ENCODE measurements around the gene LRRC27. TPM values are rescaled to one million over a fixed set of nuclear protein-coding genes. Genes with fewer than 3 reads are reported as not detected.
"Not testable (repeated sequence)": the region's sequence is repeated elsewhere in the genome, so short reads cannot be mapped to it uniquely, and the experiment has no call there.

The LRRC27 gene
- total RNA-seq, 1 donor from 2014 or later: 9.0 TPM

GRCh38 chr10:132372516-132373095 is 40.6 kb downstream of the LRRC27 start:
- DNase-seq (ENCODE audit: low spot score): no peak

GRCh38 chr10:132373241-132373955 is 41.4 kb downstream of the LRRC27 start:
- DNase-seq (ENCODE audit: low spot score): no peak

GRCh38 chr10:132374176-132374575 is 42.2 kb downstream of the LRRC27 start:
- DNase-seq (ENCODE audit: low spot score): no peak

GRCh38 chr10:132374612-132375011 is 42.6 kb downstream of the LRRC27 start:
- DNase-seq (ENCODE audit: low spot score): no peak

- no peak for DNase-seq (ENCODE audit: low spot score)
Measured at GRCh38 chr10:132375116-132375794, 43.3 kb downstream of the LRRC27 start.

GRCh38 chr10:132375795-132376297 is 43.9 kb downstream of the LRRC27 start:
- DNase-seq (ENCODE audit: low spot score): no peak

- no peak for DNase-seq (ENCODE audit: low spot score)
Measured at GRCh38 chr10:132376394-132376851, 44.4 kb downstream of the LRRC27 start.

- no peak for DNase-seq (ENCODE audit: low spot score)
Measured at GRCh38 chr10:132377326-132377725, 45.3 kb downstream of the LRRC27 start.

GRCh38 chr10:132379026-132379425 is 47.0 kb downstream of the LRRC27 start:
- DNase-seq (ENCODE audit: low spot score): not testable (repeated sequence)

GRCh38 chr10:132380986-132381385 is 49.0 kb downstream of the LRRC27 start:
- not testable (repeated sequence) for DNase-seq (ENCODE audit: low spot score)

- no peak for DNase-seq (ENCODE audit: low spot score)
Measured at GRCh38 chr10:132381741-132382140, 49.7 kb downstream of the LRRC27 start.

- DNase-seq (ENCODE audit: low spot score): no peak
Measured at GRCh38 chr10:132382231-132382922, 50.4 kb downstream of the LRRC27 start.

- DNase-seq (ENCODE audit: low spot score): no peak
Measured at GRCh38 chr10:132383101-132383500, 51.1 kb downstream of the LRRC27 start.

GRCh38 chr10:132383751-132384196 is 51.8 kb downstream of the LRRC27 start:
- no peak for DNase-seq (ENCODE audit: low spot score)

- DNase-seq (ENCODE audit: low spot score): no peak
Measured at GRCh38 chr10:132384618-132385388, 52.8 kb downstream of the LRRC27 start.

GRCh38 chr10:132385389-132385667 is 53.3 kb downstream of the LRRC27 start:
- DNase-seq (ENCODE audit: low spot score): no peak

- no peak for DNase-seq (ENCODE audit: low spot score)
Measured at GRCh38 chr10:132385721-132386418, 53.9 kb downstream of the LRRC27 start.

- DNase-seq (ENCODE audit: low spot score): no peak
Measured at GRCh38 chr10:132386419-132386831, 54.4 kb downstream of the LRRC27 start.

GRCh38 chr10:132386896-132387295 is 54.9 kb downstream of the LRRC27 start:
- not testable (repeated sequence) for DNase-seq (ENCODE audit: low spot score)

GRCh38 chr10:132387764-132388210 is 55.8 kb downstream of the LRRC27 start:
- no peak for DNase-seq (ENCODE audit: low spot score)

Measured in mesenteric fat pad (tissue), 1 donor.